ENCODE measurements around the gene ZNF48.
A peak's percentile ranks its signal among the peaks of the same experiment; 100 is the strongest.

ZNF48 gene

DNA sequence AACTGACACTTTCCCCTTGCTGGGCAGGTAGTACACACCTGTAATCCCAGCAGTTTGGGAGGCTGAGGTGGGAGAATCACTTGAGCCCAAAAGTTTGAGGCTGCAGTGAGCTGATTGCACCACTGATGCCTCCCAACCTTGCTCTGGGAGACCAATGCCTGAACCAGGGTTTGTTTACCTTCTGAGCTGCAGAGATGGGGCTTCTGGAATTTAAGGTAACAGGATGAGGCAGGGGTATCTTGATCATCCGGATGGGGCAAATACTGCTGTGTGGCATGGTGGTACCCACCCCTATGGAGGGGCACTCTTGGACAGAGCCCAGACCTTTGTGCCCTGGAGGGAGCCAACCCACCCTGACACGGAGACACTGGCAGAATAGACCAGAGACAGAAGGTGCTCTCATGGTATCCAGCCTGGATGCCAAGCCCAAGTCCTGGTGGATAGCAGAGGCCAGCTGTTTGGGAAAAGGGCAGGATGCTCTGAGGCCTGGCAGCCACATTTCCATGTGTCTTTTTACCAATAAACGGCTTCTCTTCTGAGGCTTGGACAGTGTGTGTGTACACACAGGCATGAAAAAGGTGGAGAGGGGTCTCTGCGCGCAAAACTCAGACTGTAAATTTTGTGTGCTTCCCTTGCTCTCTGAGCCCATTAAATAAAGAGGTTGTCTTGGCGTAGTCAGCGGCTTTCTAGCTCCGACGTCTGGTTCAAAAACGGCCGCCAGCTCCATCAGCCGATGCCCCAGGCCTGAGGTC lies 4.4 kb downstream of the ZNF48 start:
- peak overlapping the region; percentile 50 for H3K4me3 ChIP-seq (ENCODE audit: low read depth, low read length, poor library complexity, severe bottlenecking)
- H3F3A ChIP-seq (ENCODE audit: insufficient read depth, low read length) = no peaks in the 10 kb centered on the region
- no peaks in the 10 kb centered on the region for H4K20me1 ChIP-seq (ENCODE audit: insufficient read depth, low read length)
- H3K4me2 ChIP-seq (ENCODE audit: low read length) = peak overlapping the region; percentile 75
- H3K9me2 ChIP-seq (ENCODE audit: low read depth, low read length) = no peaks in the 10 kb centered on the region
- H3K9me3 ChIP-seq (ENCODE audit: low read length) = no peaks in the 10 kb centered on the region
- no peaks in the 10 kb centered on the region for H3K79me2 ChIP-seq (ENCODE audit: insufficient read depth, low read length)
- peaks cover 30% of the 10 kb centered on the region for H3K36me3 ChIP-seq (ENCODE audit: insufficient read depth, low read length)
- peaks cover 27% of the 10 kb centered on the region for H3K4me1 ChIP-seq (ENCODE audit: insufficient read depth, low read length, severe bottlenecking)
- H3K27ac ChIP-seq (ENCODE audit: low read depth, low read length, poor library complexity, severe bottlenecking) = no peak overlapping the region
- peak overlapping the region; percentile 24; the same call in 1 of the 2 replicates for H3K9ac ChIP-seq (ENCODE audit: low read length)
- no peak overlapping the region for H2AFZ ChIP-seq (ENCODE audit: low read length)
- no peaks in the 10 kb centered on the region for H3K27me3 ChIP-seq (ENCODE audit: insufficient read depth, low read length)
- TF ChIP-seq CTCF (IDR thresholded peaks at IDR 0.05; ENCODE audit: low read length) = no peak
- no peak for TF ChIP-seq EZH2 (IDR thresholded peaks at IDR 0.05; ENCODE audit: borderline replicate concordance, low read length)

- no peak overlapping the region for H3K27ac ChIP-seq (ENCODE audit: low read depth, low read length, poor library complexity, severe bottlenecking)
- H3K79me2 ChIP-seq (ENCODE audit: insufficient read depth, low read length) = no peaks in the 10 kb centered on the region
- no peak overlapping the region for H3K4me3 ChIP-seq (ENCODE audit: low read depth, low read length, poor library complexity, severe bottlenecking)
- H4K20me1 ChIP-seq (ENCODE audit: insufficient read depth, low read length) = no peaks in the 10 kb centered on the region
- no peaks in the 10 kb centered on the region for H3K9me2 ChIP-seq (ENCODE audit: low read depth, low read length)
- H3K4me1 ChIP-seq (ENCODE audit: insufficient read depth, low read length, severe bottlenecking) = peaks cover 18% of the 10 kb centered on the region
- no peaks in the 10 kb centered on the region for H3F3A ChIP-seq (ENCODE audit: insufficient read depth, low read length)
- H3K27me3 ChIP-seq (ENCODE audit: insufficient read depth, low read length) = no peaks in the 10 kb centered on the region
- H3K4me2 ChIP-seq (ENCODE audit: low read length) = no peak overlapping the region
- peaks cover 29% of the 10 kb centered on the region for H3K36me3 ChIP-seq (ENCODE audit: insufficient read depth, low read length)
- H2AFZ ChIP-seq (ENCODE audit: low read length) = no peak overlapping the region
- TF ChIP-seq CTCF (IDR thresholded peaks at IDR 0.05; ENCODE audit: low read length) (no peak), EZH2 (IDR thresholded peaks at IDR 0.05; ENCODE audit: borderline replicate concordance, low read length) (no peak)
- H3K9me3 ChIP-seq (ENCODE audit: low read length) = no peaks in the 10 kb centered on the region
- H3K9ac ChIP-seq (ENCODE audit: low read length) = no peak overlapping the region
Measured at GRCh38 chr16:30401768-30402425, 6.7 kb downstream of the ZNF48 start.

DNA sequence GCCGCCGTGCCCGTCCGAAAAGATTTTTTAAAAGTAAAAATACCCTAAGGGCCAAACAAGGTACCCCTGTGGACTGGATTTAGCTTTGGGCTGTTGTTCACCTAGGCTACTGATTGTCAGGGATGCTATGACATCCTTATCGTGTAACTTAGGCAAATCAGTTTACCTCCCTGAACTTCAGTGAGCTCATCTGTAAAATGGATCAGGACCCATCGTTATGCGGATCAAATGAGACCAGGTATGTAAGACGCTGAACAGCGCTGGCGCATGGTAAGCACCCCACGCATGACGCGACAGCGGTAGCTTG lies 11.5 kb downstream of the ZNF48 start:
- no peaks in the 10 kb centered on the region for H3K9me3 ChIP-seq (ENCODE audit: low read length)
- peak overlapping the region; percentile 91 for H3K4me3 ChIP-seq (ENCODE audit: low read depth, low read length, poor library complexity, severe bottlenecking)
- H4K20me1 ChIP-seq (ENCODE audit: insufficient read depth, low read length) = no peaks in the 10 kb centered on the region
- peaks cover 14% of the 10 kb centered on the region for H3K36me3 ChIP-seq (ENCODE audit: insufficient read depth, low read length)
- H3K9me2 ChIP-seq (ENCODE audit: low read depth, low read length) = no peaks in the 10 kb centered on the region
- no peak overlapping the region for H3K27ac ChIP-seq (ENCODE audit: low read depth, low read length, poor library complexity, severe bottlenecking)
- no peaks in the 10 kb centered on the region for H3K79me2 ChIP-seq (ENCODE audit: insufficient read depth, low read length)
- H3K27me3 ChIP-seq (ENCODE audit: insufficient read depth, low read length) = no peaks in the 10 kb centered on the region
- H2AFZ ChIP-seq (ENCODE audit: low read length) = no peak overlapping the region
- no peak for TF ChIP-seq EZH2 (IDR thresholded peaks at IDR 0.05; ENCODE audit: borderline replicate concordance, low read length)
- no peak for TF ChIP-seq CTCF (IDR thresholded peaks at IDR 0.05; ENCODE audit: low read length)
- no peaks in the 10 kb centered on the region for H3F3A ChIP-seq (ENCODE audit: insufficient read depth, low read length)
- peak overlapping the region; percentile 81 for H3K9ac ChIP-seq (ENCODE audit: low read length)
- peak overlapping the region; percentile 66 for H3K4me2 ChIP-seq (ENCODE audit: low read length)
- peaks cover 26% of the 10 kb centered on the region for H3K4me1 ChIP-seq (ENCODE audit: insufficient read depth, low read length, severe bottlenecking)
